22Rv1 (cell line): ENCODE data around the gene SLC25A13.

Experiments
- H3K27ac ChIP-seq: fragments of 450-650 bp; 2 replicates; pipeline ENCODE4 v1.5.1; 2017
- ZFX ChIP-seq: fragments of 450-650 bp; IDR thresholded peaks from 2 replicates; pipeline ENCODE4 v1.6.1; 2017; ENCODE audit warnings: antibody characterized with exemption, borderline replicate concordance
- TF ChIP-seq, protein P1 (sequence below): fragments of 450-650 bp; IDR thresholded peaks from 2 replicates; pipeline ENCODE4 v1.5.1; 2017; ENCODE audit warnings: mild to moderate bottlenecking

SLC25A13 gene

GRCh38 chr7:96120445-96121225 is 201.3 kb downstream of the SLC25A13 start:
- H3K27ac ChIP-seq = no peak overlapping the region
- TF ChIP-seq, protein P1, sequence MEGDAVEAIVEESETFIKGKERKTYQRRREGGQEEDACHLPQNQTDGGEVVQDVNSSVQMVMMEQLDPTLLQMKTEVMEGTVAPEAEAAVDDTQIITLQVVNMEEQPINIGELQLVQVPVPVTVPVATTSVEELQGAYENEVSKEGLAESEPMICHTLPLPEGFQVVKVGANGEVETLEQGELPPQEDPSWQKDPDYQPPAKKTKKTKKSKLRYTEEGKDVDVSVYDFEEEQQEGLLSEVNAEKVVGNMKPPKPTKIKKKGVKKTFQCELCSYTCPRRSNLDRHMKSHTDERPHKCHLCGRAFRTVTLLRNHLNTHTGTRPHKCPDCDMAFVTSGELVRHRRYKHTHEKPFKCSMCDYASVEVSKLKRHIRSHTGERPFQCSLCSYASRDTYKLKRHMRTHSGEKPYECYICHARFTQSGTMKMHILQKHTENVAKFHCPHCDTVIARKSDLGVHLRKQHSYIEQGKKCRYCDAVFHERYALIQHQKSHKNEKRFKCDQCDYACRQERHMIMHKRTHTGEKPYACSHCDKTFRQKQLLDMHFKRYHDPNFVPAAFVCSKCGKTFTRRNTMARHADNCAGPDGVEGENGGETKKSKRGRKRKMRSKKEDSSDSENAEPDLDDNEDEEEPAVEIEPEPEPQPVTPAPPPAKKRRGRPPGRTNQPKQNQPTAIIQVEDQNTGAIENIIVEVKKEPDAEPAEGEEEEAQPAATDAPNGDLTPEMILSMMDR = no peak
- TF ChIP-seq ZFX = no peak

DNA sequence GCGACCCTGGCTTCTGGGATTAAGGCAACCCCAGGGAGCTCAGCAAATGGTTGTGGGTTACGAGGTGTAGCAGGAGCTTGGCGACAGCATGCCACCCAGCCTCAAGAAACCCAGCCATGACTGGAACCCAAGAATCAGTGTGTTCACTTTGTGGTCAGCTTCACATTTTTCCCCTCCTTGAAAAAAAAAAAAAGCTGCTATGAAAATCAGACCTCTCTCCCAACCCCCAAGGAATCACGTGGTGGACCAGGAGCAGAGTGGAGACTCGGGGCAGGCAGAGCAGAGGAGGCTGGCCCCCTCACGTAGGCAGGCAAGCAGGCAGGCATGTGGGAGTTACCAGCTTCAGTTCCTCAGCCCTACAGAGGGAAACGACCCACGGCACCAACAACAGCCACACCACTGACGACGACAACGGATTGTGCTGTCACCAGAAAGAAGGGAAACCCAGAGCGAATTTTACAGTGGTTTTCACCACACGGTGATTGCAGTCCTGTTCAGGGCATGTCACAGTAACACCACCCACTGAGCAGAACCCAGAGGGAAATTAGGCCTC is 203.4 kb downstream of the SLC25A13 start:
- no peak for TF ChIP-seq ZFX
- TF ChIP-seq, protein P1 = no peak
- H3K27ac ChIP-seq = no peak overlapping the region

DNA sequence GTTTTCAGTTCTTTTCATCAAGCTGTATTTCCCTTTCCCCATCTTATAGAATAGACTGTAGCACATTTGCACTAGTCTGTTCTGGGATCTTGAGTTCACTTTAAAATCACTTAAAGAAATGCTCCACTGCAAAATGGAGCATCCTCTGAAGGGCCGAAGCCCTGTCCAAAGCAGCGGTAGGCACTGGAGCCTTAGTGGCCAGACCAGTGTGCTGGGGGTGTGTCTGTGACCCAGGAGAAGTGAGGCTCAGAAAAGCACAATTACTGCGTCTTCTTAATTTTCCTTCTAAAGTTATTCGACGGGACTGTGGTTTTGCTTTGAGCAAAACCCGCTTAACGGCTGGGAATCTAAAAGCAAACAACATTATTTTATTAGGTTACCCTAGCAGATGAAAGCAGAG is 205.7 kb downstream of the SLC25A13 start:
- TF ChIP-seq, protein P1 = no peak
- no peak for TF ChIP-seq ZFX

GRCh38 chr7:96114190-96114589 is 207.7 kb downstream of the SLC25A13 start:
- H3K27ac ChIP-seq = no peak overlapping the region
- TF ChIP-seq, protein P1 = no peak

More for the DNA sequence above, 205.7 kb downstream of the SLC25A13 start:
- no peak overlapping the region for H3K27ac ChIP-seq

DNA sequence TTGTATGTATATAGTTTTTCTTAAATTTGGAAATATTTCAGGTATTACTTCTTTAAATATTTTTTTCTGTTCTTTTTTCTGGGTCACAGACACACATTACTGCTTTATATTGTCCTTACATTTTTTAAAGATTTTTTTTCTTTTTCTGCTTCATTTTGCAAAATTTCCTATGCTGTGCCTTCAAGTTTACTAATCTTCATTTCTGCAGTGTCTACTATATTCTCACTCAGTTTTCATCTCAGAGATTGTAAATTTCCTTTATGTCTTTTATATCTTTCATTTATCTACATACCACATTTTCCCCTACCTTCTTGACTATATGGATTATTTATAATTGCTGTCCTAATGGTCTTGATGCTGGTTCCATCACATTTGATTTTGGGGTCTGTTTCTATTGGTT is 210.5 kb downstream of the SLC25A13 start:
- H3K27ac ChIP-seq = no peak overlapping the region
- TF ChIP-seq, protein P1 = no peak

- TF ChIP-seq, protein P1 = no peak
- TF ChIP-seq ZFX = no peak
Observed at GRCh38 chr7:96104984-96105383, 216.9 kb downstream of the SLC25A13 start.

DNA sequence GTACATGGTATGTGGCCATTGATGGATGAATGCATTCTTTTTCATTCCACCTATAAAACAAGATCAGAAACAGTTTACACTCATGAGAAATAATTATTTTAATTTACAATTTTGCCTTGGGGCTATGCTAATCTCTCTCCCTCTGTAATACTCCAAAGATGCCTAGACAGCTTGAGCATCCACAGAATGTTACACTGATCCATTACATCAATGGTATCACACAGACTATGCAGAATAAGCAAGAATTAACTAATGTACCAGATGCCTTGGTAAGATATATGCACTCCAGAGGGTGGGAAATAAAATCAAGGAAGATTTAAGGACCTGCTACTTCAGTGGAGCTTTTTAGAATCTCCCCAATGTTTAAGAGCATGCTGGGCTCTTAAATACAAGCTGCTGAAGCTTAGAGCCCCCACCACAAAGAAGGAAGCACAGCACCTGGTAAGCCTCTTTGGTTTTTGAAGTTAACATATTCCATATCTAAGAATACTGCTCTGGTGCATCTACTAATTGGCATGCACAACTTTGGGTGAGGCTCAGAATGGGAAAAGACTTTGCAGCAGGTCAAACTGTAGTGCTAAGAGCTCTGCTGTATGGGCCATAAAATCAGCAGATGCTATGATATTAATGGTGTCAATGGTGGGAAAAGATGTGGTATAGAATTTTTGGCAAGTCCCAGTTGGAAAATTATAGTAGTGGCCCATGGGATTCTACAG is 219.6 kb downstream of the SLC25A13 start:
- TF ChIP-seq, protein P1 = no peak
- no peak for TF ChIP-seq ZFX
- no peak overlapping the region for H3K27ac ChIP-seq

More at GRCh38 chr7:96104984-96105383, 216.9 kb downstream of the SLC25A13 start:
- no peak overlapping the region for H3K27ac ChIP-seq
